ENCODE data around the gene CDH6.

Gene CDH6

GRCh38 chr5:31372124-31372523, 178.6 kb downstream of the CDH6 start:
- Histone ChIP-seq H3K9me3 (ENCODE audit: control insufficient read depth, insufficient read depth, low read length) (no peaks in the 10 kb centered on the region), H3K4me1 (ENCODE audit: insufficient read depth, low read length) (no peaks in the 10 kb centered on the region), H3K36me3 (ENCODE audit: insufficient read depth, low read length) (no peaks in the 10 kb centered on the region), H3K9ac (ENCODE audit: low read depth, low read length) (no peak overlapping the region)

- Histone ChIP-seq H3K36me3 (ENCODE audit: insufficient read depth, low read length) (no peaks in the 10 kb centered on the region), H3K9ac (ENCODE audit: low read depth, low read length) (no peak overlapping the region), H3K4me1 (ENCODE audit: insufficient read depth, low read length) (no peaks in the 10 kb centered on the region), H3K9me3 (ENCODE audit: control insufficient read depth, insufficient read depth, low read length) (no peaks in the 10 kb centered on the region)
These were observed 182.7 kb downstream of the CDH6 start for GRCh38 chr5:31375999-31376720.

GRCh38 chr5:31377274-31377946, 183.9 kb downstream of the CDH6 start:
- H3K4me1 ChIP-seq (ENCODE audit: insufficient read depth, low read length): peaks cover 6% of the 10 kb centered on the region
- H3K9ac ChIP-seq (ENCODE audit: low read depth, low read length): no peak overlapping the region
- no peaks in the 10 kb centered on the region for H3K36me3 ChIP-seq (ENCODE audit: insufficient read depth, low read length)
- H3K9me3 ChIP-seq (ENCODE audit: control insufficient read depth, insufficient read depth, low read length): no peaks in the 10 kb centered on the region

- Histone ChIP-seq H3K9ac (ENCODE audit: low read depth, low read length) (no peak overlapping the region), H3K36me3 (ENCODE audit: insufficient read depth, low read length) (no peaks in the 10 kb centered on the region), H3K9me3 (ENCODE audit: control insufficient read depth, insufficient read depth, low read length) (no peaks in the 10 kb centered on the region), H3K4me1 (ENCODE audit: insufficient read depth, low read length) (peaks cover 6% of the 10 kb centered on the region)
These were observed 184.7 kb downstream of the CDH6 start for GRCh38 chr5:31378136-31378535.

Measured in ES-I3 (cell line).